LNCAP (cell line): ENCODE measurements around the gene RSAD1.

Source experiments
- TF ChIP-seq, protein P1 (sequence below): fragments of 450-650 bp; IDR thresholded peaks from 2 replicates; pipeline ENCODE4 v1.5.1; 2017; ENCODE audit warnings: mild to moderate bottlenecking

Gene RSAD1

DNA sequence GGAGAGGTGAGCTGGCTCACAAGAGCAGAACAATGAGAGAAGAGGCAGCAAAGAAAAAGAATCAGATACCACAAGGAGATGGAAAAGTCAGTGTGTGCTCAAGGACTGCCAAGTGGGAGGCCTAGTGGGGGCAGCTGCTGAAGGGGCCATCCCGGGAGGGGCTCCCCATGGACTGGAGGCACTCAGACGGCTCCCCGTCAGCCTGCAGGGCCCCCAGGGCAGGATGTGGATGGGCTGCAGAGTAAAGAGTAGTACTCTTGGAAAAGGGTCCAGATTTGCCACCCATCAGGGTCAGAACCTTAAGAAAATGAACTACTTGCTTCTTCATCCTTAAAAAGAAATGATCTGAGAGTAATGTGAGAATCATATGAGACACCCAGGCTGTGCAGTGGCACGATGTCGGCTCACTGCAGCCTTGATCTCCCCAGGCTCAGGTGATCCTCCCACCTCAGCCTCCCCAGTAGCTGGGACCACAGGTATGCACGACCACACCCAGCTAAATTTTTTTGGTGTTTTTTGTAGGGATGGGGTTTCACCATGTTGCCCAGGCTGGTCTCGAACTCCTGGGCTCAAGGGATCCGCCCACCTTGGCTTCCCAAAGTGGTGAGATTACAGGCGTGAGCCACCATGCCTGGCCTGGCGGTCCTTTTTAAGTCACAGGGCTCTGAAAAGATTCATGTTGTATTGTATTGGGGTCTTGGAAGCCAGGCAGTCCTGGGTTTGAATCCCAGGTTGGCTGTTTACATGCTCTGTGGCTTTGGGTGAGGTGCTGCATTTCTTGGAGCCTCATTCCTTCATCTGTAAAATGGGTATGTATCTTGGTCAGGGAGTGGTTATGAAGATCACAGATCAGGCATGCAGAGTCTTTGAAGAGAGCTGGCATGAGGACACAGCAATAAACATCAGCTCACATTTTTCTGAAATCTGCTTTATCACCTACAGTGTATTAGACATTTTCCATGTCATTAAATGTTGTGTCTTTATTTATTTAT lies 37.5 kb upstream of the RSAD1 start:
- TF ChIP-seq, protein P1, sequence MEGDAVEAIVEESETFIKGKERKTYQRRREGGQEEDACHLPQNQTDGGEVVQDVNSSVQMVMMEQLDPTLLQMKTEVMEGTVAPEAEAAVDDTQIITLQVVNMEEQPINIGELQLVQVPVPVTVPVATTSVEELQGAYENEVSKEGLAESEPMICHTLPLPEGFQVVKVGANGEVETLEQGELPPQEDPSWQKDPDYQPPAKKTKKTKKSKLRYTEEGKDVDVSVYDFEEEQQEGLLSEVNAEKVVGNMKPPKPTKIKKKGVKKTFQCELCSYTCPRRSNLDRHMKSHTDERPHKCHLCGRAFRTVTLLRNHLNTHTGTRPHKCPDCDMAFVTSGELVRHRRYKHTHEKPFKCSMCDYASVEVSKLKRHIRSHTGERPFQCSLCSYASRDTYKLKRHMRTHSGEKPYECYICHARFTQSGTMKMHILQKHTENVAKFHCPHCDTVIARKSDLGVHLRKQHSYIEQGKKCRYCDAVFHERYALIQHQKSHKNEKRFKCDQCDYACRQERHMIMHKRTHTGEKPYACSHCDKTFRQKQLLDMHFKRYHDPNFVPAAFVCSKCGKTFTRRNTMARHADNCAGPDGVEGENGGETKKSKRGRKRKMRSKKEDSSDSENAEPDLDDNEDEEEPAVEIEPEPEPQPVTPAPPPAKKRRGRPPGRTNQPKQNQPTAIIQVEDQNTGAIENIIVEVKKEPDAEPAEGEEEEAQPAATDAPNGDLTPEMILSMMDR: no peak

DNA sequence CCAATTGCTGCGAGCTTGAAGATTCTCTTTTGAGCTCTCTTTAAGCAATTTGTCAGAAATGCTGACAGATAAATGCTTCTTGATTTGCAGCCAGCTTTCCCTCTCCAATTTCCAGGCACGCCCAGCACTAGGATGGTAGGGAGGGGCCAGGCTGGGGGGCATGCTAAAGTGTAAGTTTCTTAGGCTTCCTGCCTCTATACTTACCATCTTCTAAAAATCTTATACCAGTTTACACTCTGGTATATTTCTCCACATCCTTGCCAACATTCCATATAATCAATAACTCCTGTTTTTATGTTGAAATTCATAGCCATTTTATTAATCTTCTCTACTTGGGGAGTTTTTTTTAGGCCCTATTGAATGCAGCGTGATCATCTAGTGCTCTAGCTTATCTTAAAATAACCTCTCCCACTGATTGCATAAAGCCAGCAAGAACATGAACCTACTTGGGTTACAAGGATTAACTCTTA lies 35.1 kb upstream of the RSAD1 start:
- TF ChIP-seq, protein P1: no peak

DNA sequence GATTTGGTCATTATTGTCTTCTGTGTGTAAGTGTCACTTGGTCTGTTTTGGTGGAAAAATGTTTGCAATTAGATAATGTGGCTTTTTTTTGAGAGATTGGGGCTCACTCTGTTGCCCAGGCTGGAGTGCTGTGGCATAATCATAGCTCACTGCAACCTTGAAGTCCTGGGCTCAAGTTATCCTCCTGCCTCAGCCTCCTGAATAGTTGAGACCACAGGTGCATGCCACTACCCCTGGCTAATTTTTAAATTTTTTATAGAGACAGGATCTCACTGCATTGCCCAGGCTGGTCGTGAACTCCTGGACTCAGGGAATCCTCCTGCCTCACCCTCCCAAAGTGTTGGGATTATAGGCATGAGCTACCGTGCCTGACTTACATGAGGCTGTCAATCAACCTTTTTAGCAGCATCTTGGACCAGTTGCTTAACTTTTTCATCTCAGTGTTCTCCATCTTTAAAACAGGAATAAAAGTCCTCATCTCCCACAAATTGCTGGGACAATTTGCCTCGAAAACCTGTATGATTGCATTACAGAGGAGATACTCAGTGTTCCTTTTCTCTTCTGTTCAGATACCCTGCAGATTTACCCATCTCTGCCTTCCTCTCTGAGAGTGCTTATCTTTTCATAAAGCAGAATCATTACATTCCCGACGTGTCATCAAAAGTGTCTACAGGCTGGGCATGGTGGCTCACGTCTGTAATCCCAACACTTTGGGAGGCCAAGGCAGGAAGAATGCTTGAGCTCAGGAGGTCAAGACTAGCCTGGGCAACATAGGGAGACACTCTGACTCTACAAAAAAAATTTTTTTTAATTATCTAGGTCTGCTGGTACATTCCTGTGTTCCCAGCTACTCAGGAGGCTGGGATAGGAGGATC lies 33.6 kb upstream of the RSAD1 start:
- TF ChIP-seq, protein P1: no peak

DNA sequence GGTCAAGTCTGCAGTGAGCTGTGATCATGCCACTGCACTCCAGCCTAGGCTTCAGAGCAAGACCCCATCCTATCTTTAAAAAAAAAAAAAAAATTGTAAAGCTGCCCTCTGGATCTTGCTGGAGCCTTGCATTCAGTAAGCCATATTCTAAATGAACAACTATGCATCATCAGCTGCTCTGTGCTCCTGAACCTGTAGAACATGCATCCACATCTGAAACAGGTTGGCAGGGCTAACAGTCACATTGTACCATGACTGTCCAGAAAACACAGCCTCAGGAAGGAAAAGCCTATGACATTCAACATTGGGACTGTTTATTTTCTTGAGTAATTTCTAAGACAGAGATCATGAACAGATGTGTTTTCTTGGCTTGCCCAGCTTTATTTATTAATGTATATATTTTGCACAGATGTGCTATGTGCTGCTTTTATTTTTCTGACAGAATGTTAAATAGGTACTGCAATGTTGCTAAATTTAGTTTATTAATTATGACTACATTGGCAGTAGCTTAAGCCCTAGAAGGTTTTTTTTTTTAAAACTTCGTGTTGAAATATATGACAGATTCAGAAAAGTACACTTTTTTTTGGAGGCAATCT lies 32.8 kb upstream of the RSAD1 start:
- TF ChIP-seq, protein P1: no peak

DNA sequence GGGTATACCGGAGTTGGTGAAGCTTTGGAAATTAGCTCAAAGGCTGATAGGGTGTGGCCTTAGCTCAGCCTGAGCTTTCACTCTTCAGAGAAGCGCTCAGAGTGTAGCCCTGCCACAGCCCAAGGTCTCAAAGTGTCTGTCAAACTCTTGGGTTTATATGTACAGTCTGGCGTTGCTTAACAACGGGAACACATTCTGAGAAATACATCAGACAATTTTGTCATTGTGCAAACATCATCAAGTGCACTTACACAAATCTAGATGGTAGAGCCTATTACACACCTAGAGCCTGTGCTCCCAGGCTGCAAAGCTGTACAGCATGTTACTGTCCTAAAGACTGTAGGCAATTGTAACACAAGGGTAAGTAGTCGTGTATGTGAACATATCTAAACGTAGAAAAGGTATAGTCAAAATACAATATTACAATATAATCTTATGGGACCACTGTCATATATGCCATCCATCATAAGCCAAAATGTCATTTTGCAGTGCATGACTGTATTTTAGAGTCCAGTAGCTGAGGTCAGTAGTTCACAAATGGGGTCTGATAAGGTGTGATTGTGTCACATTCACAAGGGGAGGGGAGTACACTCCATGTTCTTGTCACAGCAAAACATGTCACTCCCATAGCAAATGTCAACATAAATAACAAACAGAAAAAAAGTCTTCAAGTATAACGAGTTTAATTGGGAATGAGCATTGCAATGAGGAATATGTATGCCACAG lies 30.6 kb upstream of the RSAD1 start:
- TF ChIP-seq, protein P1: no peak

DNA sequence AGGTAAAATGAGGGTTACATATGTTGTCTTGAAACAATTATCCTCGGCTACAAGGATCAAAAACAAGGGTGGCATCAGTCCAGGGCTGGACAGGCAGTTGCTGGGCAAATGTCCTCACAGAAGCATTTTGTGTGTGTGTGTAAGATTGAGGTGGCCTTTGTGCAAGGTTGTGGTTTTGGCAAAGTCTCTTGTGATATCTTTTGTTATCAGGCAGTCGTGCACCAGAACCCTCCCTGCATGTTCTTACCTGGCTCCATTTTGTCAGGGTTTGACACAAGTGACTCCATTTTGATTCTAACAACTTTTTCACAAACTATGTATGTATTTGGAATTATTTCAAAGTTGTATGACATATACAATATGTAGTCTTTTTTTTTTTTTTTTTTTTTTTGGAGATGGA lies 30.0 kb upstream of the RSAD1 start:
- TF ChIP-seq, protein P1: no peak
